HG03342 (cell line): ENCODE results near the gene NXPH3.

Experiments used
- ATAC-seq: cut with Tn5 transposase; IDR thresholded peaks from one replicate; pipeline ENCODE4 v1.9.1; 2021; ENCODE audit warnings: mild to moderate bottlenecking, moderate library complexity; ENCODE audit not compliant: unreplicated experiment

Gene NXPH3

DNA sequence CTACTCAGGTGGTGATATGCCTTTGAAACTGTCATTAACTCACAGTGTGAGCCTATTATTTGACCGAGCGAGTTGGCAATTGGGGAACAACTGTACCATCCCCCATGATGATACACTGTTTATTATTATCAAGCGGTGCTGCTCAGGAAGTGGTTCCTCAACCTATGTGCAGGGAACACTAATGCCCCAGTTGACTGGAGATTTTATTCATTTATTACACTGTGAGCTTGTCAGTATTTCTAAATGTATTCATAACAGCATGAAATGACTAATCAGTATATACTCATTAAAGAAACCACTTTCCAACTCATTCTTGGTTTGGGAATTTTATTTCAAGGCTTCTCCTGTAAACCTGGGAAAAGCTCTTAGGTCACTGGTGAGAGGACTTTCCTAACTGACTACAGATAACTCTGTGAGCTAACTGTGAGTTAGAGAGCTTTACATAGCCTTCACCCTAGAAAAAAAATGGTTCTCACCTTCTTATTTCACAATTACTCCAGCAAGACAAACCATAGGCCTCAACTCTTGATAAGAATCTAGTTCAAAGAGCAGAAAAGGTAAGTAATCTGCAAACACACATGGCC, 42.4 kb downstream of the NXPH3 start:
- no peak for ATAC-seq

DNA sequence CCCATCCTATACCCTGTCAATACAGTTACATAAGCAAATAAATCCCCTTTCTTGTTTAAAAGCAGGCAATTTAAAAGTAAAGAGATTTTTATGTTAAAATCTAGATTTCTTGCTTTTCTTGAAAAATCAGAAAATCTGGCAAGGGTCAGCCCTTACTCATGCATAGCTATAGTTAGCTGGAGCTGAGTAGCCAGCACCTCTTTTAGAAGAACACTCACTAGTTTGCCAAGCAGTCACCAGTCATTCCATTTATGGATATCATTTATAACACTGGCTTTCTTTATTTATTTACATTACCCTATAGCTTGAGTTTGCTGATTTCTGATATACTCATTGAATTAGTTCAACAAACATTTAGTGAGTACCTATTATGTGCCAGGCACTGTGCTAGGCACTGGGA, 45.7 kb downstream of the NXPH3 start:
- ATAC-seq: no peak

DNA sequence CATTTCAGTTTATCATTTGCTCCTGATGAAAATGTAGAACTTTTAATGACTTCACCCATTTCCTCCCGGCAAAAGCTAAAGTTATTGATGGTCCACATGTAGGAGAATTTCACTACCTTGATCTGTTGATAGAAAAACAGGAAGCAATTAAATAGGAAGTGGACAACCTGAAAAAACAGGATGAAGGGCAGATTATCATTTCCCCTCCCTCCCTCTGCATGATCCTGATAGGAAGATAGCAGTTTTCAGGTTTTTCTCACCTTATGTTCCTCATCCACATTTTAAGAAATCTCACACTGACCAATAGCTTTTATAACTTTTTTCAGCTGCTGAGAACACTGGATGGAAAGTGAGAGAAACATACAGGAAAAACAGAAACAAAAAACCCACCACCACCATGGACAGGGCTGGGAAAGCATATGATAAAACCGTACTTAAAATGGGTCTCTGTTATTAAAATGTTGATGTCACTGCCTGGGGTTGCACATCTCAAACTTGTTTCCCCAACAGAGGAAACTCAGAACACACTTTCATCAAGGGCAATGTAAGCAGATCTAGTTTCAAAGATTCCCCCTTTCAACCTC, 46.4 kb downstream of the NXPH3 start:
- ATAC-seq: no peak

DNA sequence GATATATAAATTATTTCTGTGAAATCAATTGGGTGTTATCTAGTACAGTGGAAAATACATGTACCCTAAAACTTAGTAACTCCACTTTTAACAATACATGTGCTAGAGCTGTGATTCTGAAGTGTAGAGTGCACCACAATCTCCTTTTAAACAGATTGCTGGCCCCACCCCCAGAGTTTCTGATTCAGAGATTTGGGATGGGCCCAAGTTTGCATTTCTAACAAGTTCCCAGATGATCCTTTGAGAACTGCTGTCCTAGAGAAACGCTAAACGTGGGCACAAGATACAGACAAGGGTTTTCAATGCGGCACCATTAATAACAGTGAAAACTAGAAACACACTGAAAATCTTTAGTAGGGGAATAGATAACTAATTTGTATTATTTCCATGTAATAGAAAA, 49.2 kb downstream of the NXPH3 start:
- ATAC-seq: no peak

DNA sequence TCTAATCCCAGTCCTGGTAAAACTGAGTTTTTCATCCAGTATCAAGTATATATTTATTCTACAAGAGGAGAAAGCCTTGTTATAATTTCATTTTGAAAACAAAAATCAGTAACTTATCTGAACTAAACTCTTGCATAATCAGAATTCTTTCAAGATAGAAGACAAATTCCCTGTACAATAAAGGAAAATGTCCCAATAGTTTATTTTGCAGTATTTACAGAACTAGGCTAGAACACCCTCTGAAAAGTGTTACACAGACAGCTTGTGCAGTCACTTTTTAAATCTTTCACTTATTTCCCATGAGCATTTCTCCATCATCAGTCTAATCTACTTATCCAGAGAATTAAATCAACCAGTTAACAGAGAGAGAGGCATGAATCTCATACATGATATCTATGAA, 53.8 kb downstream of the NXPH3 start:
- no peak for ATAC-seq

DNA sequence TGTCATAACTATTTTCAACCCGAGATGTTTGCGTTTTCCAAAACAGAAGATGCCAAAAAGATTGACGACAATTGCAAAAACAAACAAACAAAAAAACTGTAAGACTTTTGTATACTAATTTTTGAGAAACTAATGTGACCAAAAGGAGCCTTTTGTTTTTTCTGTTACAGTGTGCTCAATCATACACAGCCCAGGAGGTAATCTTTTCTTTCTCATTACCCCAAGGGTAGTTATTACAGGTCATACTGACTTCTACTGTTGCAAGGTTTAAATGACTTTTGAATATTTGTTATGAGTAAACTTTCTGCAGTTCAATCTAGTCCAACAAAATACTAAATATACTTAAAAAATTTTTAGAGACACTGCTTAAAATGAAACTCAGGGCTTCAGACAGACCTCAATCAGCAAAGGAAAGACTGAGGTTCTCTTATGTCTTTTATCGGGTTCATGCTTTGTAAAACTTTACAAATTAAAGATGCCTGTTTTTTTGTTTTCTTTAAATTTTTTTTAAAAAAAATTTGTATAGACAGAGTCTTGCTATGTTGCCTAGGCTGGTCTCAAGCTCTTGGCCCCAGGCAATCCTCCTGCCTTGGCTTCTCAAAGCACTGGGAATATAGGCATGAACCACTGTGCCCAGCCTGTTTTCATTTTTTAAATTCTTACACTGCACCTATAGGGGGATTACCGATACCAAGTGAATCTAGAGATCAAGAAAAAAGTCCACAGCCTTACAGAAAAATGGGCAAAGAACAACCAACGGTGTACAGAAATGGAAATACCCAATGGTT, 54.6 kb downstream of the NXPH3 start:
- ATAC-seq: no peak

DNA sequence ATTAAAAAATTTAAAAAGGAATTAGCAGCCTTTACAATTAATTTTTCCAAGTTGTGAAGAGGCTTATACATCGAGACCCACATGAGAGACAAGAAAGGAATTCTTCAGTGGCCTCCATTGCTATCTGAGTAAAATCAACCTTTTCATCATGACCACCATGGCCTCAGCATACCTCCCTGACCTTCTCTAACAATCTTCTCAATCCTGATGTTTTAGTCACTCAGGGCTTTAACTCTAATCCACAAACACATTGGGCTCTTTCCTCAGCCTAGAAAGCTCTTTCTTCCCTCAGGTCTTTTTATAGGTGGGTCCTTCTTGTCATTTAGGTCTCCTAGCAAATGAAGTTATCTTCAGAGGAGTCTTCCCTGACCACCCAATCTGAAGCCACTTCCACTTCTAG, 55.8 kb downstream of the NXPH3 start:
- no peak for ATAC-seq
